HT-29 (cell line): Measurements from ENCODE around the gene TYW1. TPM values are rescaled to one million over a fixed set of nuclear protein-coding genes. Genes with fewer than 3 reads are reported as not detected.
"Not testable (repeated sequence)": the region's sequence is repeated elsewhere in the genome, so short reads cannot be mapped to it uniquely, and the experiment has no call there.

Experiments used
- DNase-seq: peaks from one replicate; pipeline ENCODE4 v3.0.0-alpha.2; 2015; ENCODE audit warnings: low spot score
- total RNA-seq: library from RNA; depleted of rRNA; stranded (reverse); fragments of >200 nt; shearing (Covaris generic); gene quantifications from 2 replicates; pipeline ENCODE4 v1.2.3, GENCODE V29; 2014

Gene TYW1
- total RNA-seq, 1 experiment from 2014 or later = 19.5 TPM

GRCh38 chr7:66995050-66995776, 1.4 kb upstream of the TYW1 start, which contains the start of gene SBDS:
SBDS (minus strand) TSS chr7:66995586; CDS start chr7:66995417, 169 bp downstream.
- peak; percentile 100 for DNase-seq

- DNase-seq = peak; percentile 29
These were observed 4.1 kb downstream of the TYW1 start for GRCh38 chr7:67000601-67001258.

- DNase-seq = not testable (repeated sequence)
These were observed 7.5 kb downstream of the TYW1 start for GRCh38 chr7:67004145-67004544.

- no peak for DNase-seq
These were observed 10.3 kb downstream of the TYW1 start for GRCh38 chr7:67006965-67007364.

GRCh38 chr7:67008260-67008659, 11.6 kb downstream of the TYW1 start:
- no peak for DNase-seq

GRCh38 chr7:67009677-67010076, 13.0 kb downstream of the TYW1 start:
- not testable (repeated sequence) for DNase-seq

- DNase-seq = not testable (repeated sequence)
These were observed 17.5 kb downstream of the TYW1 start for GRCh38 chr7:67014076-67014622.

- not testable (repeated sequence) for DNase-seq
These were observed 21.3 kb downstream of the TYW1 start for GRCh38 chr7:67017971-67018370.

- DNase-seq = no peak
These were observed 22.3 kb downstream of the TYW1 start for GRCh38 chr7:67018940-67019339.

- no peak for DNase-seq
These were observed 23.1 kb downstream of the TYW1 start for GRCh38 chr7:67019562-67020390.

GRCh38 chr7:67021260-67021659, 24.6 kb downstream of the TYW1 start:
- no peak for DNase-seq

GRCh38 chr7:67022511-67022910, 25.9 kb downstream of the TYW1 start:
- no peak for DNase-seq

GRCh38 chr7:67025459-67025858, 28.8 kb downstream of the TYW1 start:
- not testable (repeated sequence) for DNase-seq

- not testable (repeated sequence) for DNase-seq
These were observed 35.1 kb downstream of the TYW1 start for GRCh38 chr7:67031685-67032084.

GRCh38 chr7:67033251-67033650, 36.6 kb downstream of the TYW1 start:
- DNase-seq = no peak

- DNase-seq = not testable (repeated sequence)
These were observed 40.1 kb downstream of the TYW1 start for GRCh38 chr7:67036432-67037395.

GRCh38 chr7:67040832-67041231, 44.2 kb downstream of the TYW1 start:
- DNase-seq = peak; percentile 15

- DNase-seq = peak; percentile 16
These were observed 46.3 kb downstream of the TYW1 start for GRCh38 chr7:67042781-67043558.

- DNase-seq = not testable (repeated sequence)
These were observed 46.9 kb downstream of the TYW1 start for GRCh38 chr7:67043559-67043930.

- DNase-seq = no peak
These were observed 48.9 kb downstream of the TYW1 start for GRCh38 chr7:67045496-67045995.
